GM21360 (cell line): ENCODE results near the gene ZNF185.

ENCODE experiments used
- ATAC-seq: cut with Tn5 transposase; IDR thresholded peaks from one replicate; pipeline ENCODE4 v1.9.1; 2021; ENCODE audit warnings: mild to moderate bottlenecking, moderate library complexity; ENCODE audit not compliant: unreplicated experiment

Gene ZNF185

GRCh38 chrX:152895121-152895520 is 2.7 kb upstream of the ZNF185 start:
- no peak for ATAC-seq

GRCh38 chrX:152895724-152896420 is 2.0 kb upstream of the ZNF185 start:
- ATAC-seq, result no peak

- ATAC-seq, result no peak
These were observed 1.4 kb upstream of the ZNF185 start for GRCh38 chrX:152896450-152896849.

GRCh38 chrX:152898442-152898841 is 575 bp downstream of the ZNF185 start:
- ATAC-seq, result no peak

- no peak for ATAC-seq
These were observed 1.4 kb downstream of the ZNF185 start for GRCh38 chrX:152899111-152899873.

GRCh38 chrX:152899874-152900719 is 2.2 kb downstream of the ZNF185 start:
- ATAC-seq, result no peak

- ATAC-seq, result no peak
These were observed 3.1 kb downstream of the ZNF185 start for GRCh38 chrX:152900937-152901445.

- no peak for ATAC-seq
These were observed 4.1 kb downstream of the ZNF185 start for GRCh38 chrX:152901816-152902501.

- no peak for ATAC-seq
These were observed 4.6 kb downstream of the ZNF185 start for GRCh38 chrX:152902502-152902820.

GRCh38 chrX:152903589-152903988 is 5.7 kb downstream of the ZNF185 start:
- ATAC-seq, result no peak

- peak; percentile 63 for ATAC-seq
These were observed 6.5 kb downstream of the ZNF185 start for GRCh38 chrX:152904151-152905080.

GRCh38 chrX:152905081-152905420 is 7.2 kb downstream of the ZNF185 start:
- no peak for ATAC-seq

GRCh38 chrX:152907084-152907651 is 9.3 kb downstream of the ZNF185 start:
- ATAC-seq, result no peak

GRCh38 chrX:152908486-152908885 is 10.6 kb downstream of the ZNF185 start:
- no peak for ATAC-seq

- ATAC-seq, result peak; percentile 90
These were observed 12.2 kb downstream of the ZNF185 start for GRCh38 chrX:152910018-152910417.

- no peak for ATAC-seq
These were observed 14.2 kb downstream of the ZNF185 start for GRCh38 chrX:152912106-152912505.

- ATAC-seq, result no peak
These were observed 14.8 kb downstream of the ZNF185 start for GRCh38 chrX:152912641-152913040.

GRCh38 chrX:152913346-152913745 is 15.5 kb downstream of the ZNF185 start:
- ATAC-seq, result no peak

- no peak for ATAC-seq
These were observed 16.0 kb downstream of the ZNF185 start for GRCh38 chrX:152913910-152914309.
